Karpas-422 (cell line): ENCODE measurements around the gene DYNLT2B. TPM values are rescaled to one million over a fixed set of nuclear protein-coding genes. Genes with fewer than 3 reads are reported as not detected.
A peak's percentile ranks its signal among the peaks of the same experiment; 100 is the strongest.
"Not testable (repeated sequence)": the region's sequence is repeated elsewhere in the genome, so short reads cannot be mapped to it uniquely, and the experiment has no call there.

Source experiments
- DNase-seq: peaks from one replicate; pipeline ENCODE4 v3.0.0-alpha.2; 2015
- H2AFZ ChIP-seq: fragments of 200-600 bp; sonication (generic); 2 replicates; pipeline ENCODE4 v1.6.1; 2014; ENCODE audit warnings: antibody characterized with exemption, low read length, mixed read lengths
- H3K27ac ChIP-seq: fragments of 200-600 bp; sonication (generic); 2 replicates; pipeline ENCODE4 v1.5.1; 2014; ENCODE audit warnings: mild to moderate bottlenecking, low read length, moderate library complexity
- H3K27me3 ChIP-seq: fragments of 200-600 bp; sonication (generic); 2 replicates; pipeline ENCODE4 v1.6.1; 2014; ENCODE audit warnings: low read length, mixed read lengths
- H3K36me3 ChIP-seq: fragments of 200-600 bp; sonication (generic); 2 replicates; pipeline ENCODE4 v1.6.1; 2014; ENCODE audit warnings: low read length, mixed read lengths; ENCODE audit not compliant: insufficient read depth
- H3K4me1 ChIP-seq: fragments of 200-600 bp; sonication (generic); 2 replicates; pipeline ENCODE4 v1.6.1; 2014; ENCODE audit warnings: mild to moderate bottlenecking, low read length, mixed read lengths
- H3K4me2 ChIP-seq: fragments of 200-600 bp; sonication (generic); 2 replicates; pipeline ENCODE4 v1.6.1; 2014; ENCODE audit warnings: low read length, low read depth, mild to moderate bottlenecking; ENCODE audit not compliant: poor library complexity, severe bottlenecking
- H3K4me3 ChIP-seq: fragments of 200-600 bp; sonication (generic); 2 replicates; pipeline ENCODE4 v1.5.1; 2014; ENCODE audit warnings: mild to moderate bottlenecking, antibody characterized with exemption, low read length, mixed read lengths
- H3K79me2 ChIP-seq: fragments of 200-600 bp; sonication (generic); 2 replicates; pipeline ENCODE4 v1.6.1; 2014; ENCODE audit warnings: mild to moderate bottlenecking, low read length, mixed read lengths
- H3K9ac ChIP-seq: fragments of 200-600 bp; sonication (generic); 2 replicates; pipeline ENCODE4 v1.6.0; 2014; ENCODE audit warnings: low read length
- H3K9me2 ChIP-seq: fragments of 200-600 bp; sonication (generic), shearing (Covaris generic); replicated peaks from 2 replicates; pipeline ENCODE4 v1.6.0; 2014; ENCODE audit warnings: mild to moderate bottlenecking, low read length, moderate library complexity; ENCODE audit not compliant: insufficient read depth
- H3K9me3 ChIP-seq: fragments of 300-700, 200-600 bp; sonication (generic); 2 replicates; pipeline ENCODE4 v1.6.1; 2014; ENCODE audit warnings: low read length, mixed read lengths
- H4K20me1 ChIP-seq: fragments of 200-600 bp; sonication (generic); 2 replicates; pipeline ENCODE4 v1.6.1; 2014; ENCODE audit warnings: mild to moderate bottlenecking, antibody characterized with exemption, low read length, low read depth; ENCODE audit not compliant: insufficient read depth
- total RNA-seq: library from RNA; depleted of rRNA; stranded (reverse); fragments of >200 nt; shearing (Covaris generic); gene quantifications from 2 replicates; pipeline ENCODE4 v1.2.3, GENCODE V29; 2014; ENCODE audit warnings: low replicate concordance; rRNA removed

The DYNLT2B gene
- 9.6 and 17.1 TPM in 2 replicates for total RNA-seq

GRCh38 chr3:196317687-196318467, at the start of gene DYNLT2B:
DYNLT2B (minus strand) TSS chr3:196318240; CDS start chr3:196318152, 88 bp downstream.
- peak within 1 kb of the TSS; percentile 87 for H2AFZ ChIP-seq
- H3K4me1 ChIP-seq = peaks cover 13% of the 10 kb centered on the region
- no peaks in the 10 kb centered on the region for H4K20me1 ChIP-seq
- DNase-seq = peak; percentile 98
- H3K4me3 ChIP-seq = peak within 1 kb of the TSS; percentile 95
- H3K9me2 ChIP-seq = no peaks in the 10 kb centered on the region
- H3K79me2 ChIP-seq = peaks cover 14% of the 10 kb centered on the region
- H3K27me3 ChIP-seq = no peaks in the 10 kb centered on the region
- H3K36me3 ChIP-seq = no peaks in the 10 kb centered on the region
- peak within 1 kb of the TSS; percentile 91 for H3K9ac ChIP-seq
- no peaks in the 10 kb centered on the region for H3K9me3 ChIP-seq
- peak within 1 kb of the TSS; percentile 69 for H3K27ac ChIP-seq
- peak within 1 kb of the TSS; percentile 87 for H3K4me2 ChIP-seq

GRCh38 chr3:196365736-196366135, 47.7 kb upstream of the DYNLT2B start:
- no peaks in the 10 kb centered on the region for H3K4me1 ChIP-seq
- no peaks in the 10 kb centered on the region for H3K27me3 ChIP-seq
- H4K20me1 ChIP-seq = no peaks in the 10 kb centered on the region
- no peaks in the 10 kb centered on the region for H3K9me2 ChIP-seq
- H2AFZ ChIP-seq = no peak overlapping the region
- no peak overlapping the region for H3K27ac ChIP-seq
- peaks cover 30% of the 10 kb centered on the region for H3K79me2 ChIP-seq
- H3K36me3 ChIP-seq = peaks cover 30% of the 10 kb centered on the region; the same call in 1 of the 2 replicates
- no peak overlapping the region for H3K4me3 ChIP-seq
- DNase-seq = no peak
- no peak overlapping the region for H3K9ac ChIP-seq
- H3K4me2 ChIP-seq = no peak overlapping the region
- no peaks in the 10 kb centered on the region for H3K9me3 ChIP-seq

GRCh38 chr3:196360586-196360985, 42.5 kb upstream of the DYNLT2B start:
- no peaks in the 10 kb centered on the region for H3K9me3 ChIP-seq
- DNase-seq = no peak
- H3K4me2 ChIP-seq = no peak overlapping the region
- H3K9ac ChIP-seq = no peak overlapping the region
- no peak overlapping the region for H2AFZ ChIP-seq
- H3K4me3 ChIP-seq = no peak overlapping the region
- no peaks in the 10 kb centered on the region for H4K20me1 ChIP-seq
- peaks cover 41% of the 10 kb centered on the region for H3K36me3 ChIP-seq
- no peaks in the 10 kb centered on the region for H3K9me2 ChIP-seq
- no peak overlapping the region for H3K27ac ChIP-seq
- no peaks in the 10 kb centered on the region for H3K27me3 ChIP-seq
- H3K4me1 ChIP-seq = no peaks in the 10 kb centered on the region
- H3K79me2 ChIP-seq = peaks cover 14% of the 10 kb centered on the region

GRCh38 chr3:196358540-196358939, 40.5 kb upstream of the DYNLT2B start:
- not testable (repeated sequence) for H3K79me2 ChIP-seq, H2AFZ ChIP-seq, H3K4me3 ChIP-seq, H3K27me3 ChIP-seq, H3K9me3 ChIP-seq, H4K20me1 ChIP-seq, H3K4me1 ChIP-seq, H3K27ac ChIP-seq, H3K9me2 ChIP-seq, H3K9ac ChIP-seq, H3K4me2 ChIP-seq, DNase-seq
- H3K36me3 ChIP-seq = peaks cover 43% of the 10 kb centered on the region

GRCh38 chr3:196357905-196358304, 39.9 kb upstream of the DYNLT2B start:
- Histone ChIP-seq H3K4me2 (no peak overlapping the region), H3K9me3 (no peaks in the 10 kb centered on the region), H3K9me2 (no peaks in the 10 kb centered on the region), H3K27ac (no peak overlapping the region), H3K27me3 (no peaks in the 10 kb centered on the region), H3K79me2 (no peaks in the 10 kb centered on the region), H2AFZ (no peak overlapping the region), H4K20me1 (no peaks in the 10 kb centered on the region), H3K36me3 (peaks cover 43% of the 10 kb centered on the region), H3K4me1 (no peaks in the 10 kb centered on the region), H3K9ac (no peak overlapping the region), H3K4me3 (no peak overlapping the region)
- no peak for DNase-seq

- H4K20me1 ChIP-seq = no peaks in the 10 kb centered on the region
- H3K4me3 ChIP-seq = no peak overlapping the region
- peaks cover 35% of the 10 kb centered on the region for H3K36me3 ChIP-seq
- H3K9me2 ChIP-seq = no peaks in the 10 kb centered on the region
- no peaks in the 10 kb centered on the region for H3K27me3 ChIP-seq
- no peak overlapping the region for H3K27ac ChIP-seq
- H3K4me2 ChIP-seq = no peak overlapping the region
- no peak overlapping the region for H3K9ac ChIP-seq
- H3K4me1 ChIP-seq = peaks cover 3% of the 10 kb centered on the region
- H3K9me3 ChIP-seq = no peaks in the 10 kb centered on the region
- no peak for DNase-seq
- H2AFZ ChIP-seq = no peak overlapping the region
- no peaks in the 10 kb centered on the region for H3K79me2 ChIP-seq
These were observed 38.5 kb upstream of the DYNLT2B start for GRCh38 chr3:196356556-196356955.

GRCh38 chr3:196355668-196356067, 37.6 kb upstream of the DYNLT2B start:
- Histone ChIP-seq H3K4me2 (no peak overlapping the region), H3K27ac (no peak overlapping the region), H3K9ac (no peak overlapping the region), H2AFZ (no peak overlapping the region), H3K9me3 (no peaks in the 10 kb centered on the region), H3K36me3 (peaks cover 30% of the 10 kb centered on the region), H3K4me3 (no peak overlapping the region), H3K9me2 (no peaks in the 10 kb centered on the region), H3K27me3 (no peaks in the 10 kb centered on the region), H4K20me1 (no peaks in the 10 kb centered on the region), H3K4me1 (peaks cover 12% of the 10 kb centered on the region), H3K79me2 (no peaks in the 10 kb centered on the region)
- DNase-seq = no peak

- Histone ChIP-seq H3K4me1 (peaks cover 14% of the 10 kb centered on the region), H2AFZ (no peak overlapping the region), H3K27ac (no peak overlapping the region), H3K9me2 (no peaks in the 10 kb centered on the region), H3K9me3 (no peaks in the 10 kb centered on the region), H3K36me3 (peaks cover 38% of the 10 kb centered on the region), H3K4me2 (no peak overlapping the region), H3K27me3 (no peaks in the 10 kb centered on the region), H4K20me1 (no peaks in the 10 kb centered on the region), H3K79me2 (no peaks in the 10 kb centered on the region), H3K9ac (no peak overlapping the region), H3K4me3 (no peak overlapping the region)
- no peak for DNase-seq
These were observed 36.1 kb upstream of the DYNLT2B start for GRCh38 chr3:196354132-196354531.
